Mucosa of descending colon (tissue), 3 donors: ENCODE data around the gene LHPP. TPM values are rescaled to one million over a fixed set of nuclear protein-coding genes. Genes with fewer than 3 reads are reported as not detected.
"Not testable (repeated sequence)": the region's sequence is repeated elsewhere in the genome, so short reads cannot be mapped to it uniquely, and the experiment has no call there.

Experiments used
- ATAC-seq: fragments of 200-7000 bp; cut with Tn5 transposase; one replicate; pipeline ENCODE4 v1.9.1; 2020; ENCODE audit warnings: mild to moderate bottlenecking, moderate library complexity
- DNase-seq, 3 donors: peaks; one replicate each; pipeline ENCODE4 v3.0.0-alpha.2; 2020
- H3K36me3 ChIP-seq: fragments of 200-600 bp; one replicate; pipeline ENCODE4 v1.8.0; 2021; ENCODE audit warnings: low read depth, mild to moderate bottlenecking
- H3K4me1 ChIP-seq: fragments of 200-600 bp; one replicate; pipeline ENCODE4 v1.8.0; 2021; ENCODE audit warnings: low read depth, mild to moderate bottlenecking
- H3K4me3 ChIP-seq: fragments of 200-600 bp; one replicate; pipeline ENCODE4 v1.8.0; 2021; ENCODE audit warnings: mild to moderate bottlenecking
- H3K9me3 ChIP-seq: fragments of 200-600 bp; one replicate; pipeline ENCODE4 v1.8.0; 2021; ENCODE audit warnings: mild to moderate bottlenecking
- CTCF ChIP-seq: fragments of 200-600 bp; IDR thresholded peaks from one replicate; pipeline ENCODE4 v1.8.0; 2022; ENCODE audit warnings: antibody characterized with exemption, mild to moderate bottlenecking
- intact Hi-C, 2 donors: fragments of 100-400 bp; cut with DNase I in 1 of 2; cut with micrococcal nuclease in 1 of 2; formaldehyde crosslinking; loops; one replicate each; pipeline versions ENCODE4 v1.11.0 to v1.11.1; 2022; cut with DNase I, micrococcal nuclease
- total RNA-seq, 3 donors: library from RNA; stranded (reverse); fragmentation: NEBNext Ultra II Directional in 2 of 3; extraction: Animal tissue kit (Norgen Biotek cat#: 25700) in 2 of 3; gene quantifications; one replicate each; pipeline versions ENCODE4 v1.2.1 to v1.2.4, GENCODE V29; 2021 to 2023
- donor health status: DM: no; HTN: no; CAD: no; lungs with moderate emphysema.
- donor health status: DM: no; HTN: no; CAD: no.
- donor health status: DM: no; HTN: yes; CAD: no.

LHPP gene
- total RNA-seq, 3 donors from 2014 or later, result 19.7 to 46.7 (median 26.5) TPM

- Histone ChIP-seq H3K36me3 (no peaks in the 10 kb centered on the region), H3K9me3 (no peaks in the 10 kb centered on the region), H3K4me1 (no peaks in the 10 kb centered on the region), H3K4me3 (no peak overlapping the region)
- DNase-seq (no peak), ATAC-seq (no peak)
- intact Hi-C loops, result no loop called here
- TF ChIP-seq CTCF, result no peak
Measured at GRCh38 chr10:124436191-124436638, 25.4 kb upstream of the LHPP start.

GRCh38 chr10:124441694-124442093 lies 19.9 kb upstream of the LHPP start:
- H3K36me3 ChIP-seq, H3K9me3 ChIP-seq, DNase-seq, H3K4me1 ChIP-seq, intact Hi-C loops, H3K4me3 ChIP-seq, ATAC-seq: not testable (repeated sequence)

GRCh38 chr10:124446830-124447750 lies 14.5 kb upstream of the LHPP start:
- DNase-seq (no peak), ATAC-seq (no peak)
- H3K4me3 ChIP-seq, result no peak overlapping the region
- no peaks in the 10 kb centered on the region for H3K9me3 ChIP-seq
- TF ChIP-seq CTCF, result no peak
- intact Hi-C loops, result no loop called here
- H3K36me3 ChIP-seq, result no peaks in the 10 kb centered on the region
- peaks cover 9% of the 10 kb centered on the region for H3K4me1 ChIP-seq

- DNase-seq, result no peak
Measured at GRCh38 chr10:124447751-124448466, 13.7 kb upstream of the LHPP start.

DNA sequence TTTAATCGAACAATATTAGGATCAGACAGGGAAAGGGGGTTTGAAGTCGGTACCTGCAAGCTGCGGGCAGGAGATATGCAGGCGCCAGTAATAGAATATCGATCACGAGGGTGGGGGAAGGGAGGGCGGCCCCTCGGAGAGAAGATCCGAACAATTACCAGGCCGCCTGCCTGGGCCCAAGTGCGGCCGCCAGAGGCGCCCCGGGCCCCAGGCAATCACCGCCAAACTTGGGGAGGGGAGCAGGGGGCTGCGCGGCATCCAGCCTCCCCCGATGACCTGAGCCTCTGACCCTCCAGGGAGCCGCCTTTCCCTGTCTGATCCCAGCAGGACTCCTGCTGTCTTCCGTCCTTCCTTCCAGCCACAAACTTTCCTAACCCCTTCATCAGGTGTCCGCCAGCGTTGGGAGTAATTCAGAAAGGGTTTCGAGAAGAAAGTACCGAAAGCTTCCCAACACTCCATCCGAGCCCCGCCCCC lies 12.9 kb upstream of the LHPP start:
- no peaks in the 10 kb centered on the region for H3K9me3 ChIP-seq
- intact Hi-C loops, result no loop called here
- no peak for TF ChIP-seq CTCF
- peaks cover 9% of the 10 kb centered on the region for H3K4me1 ChIP-seq
- H3K4me3 ChIP-seq, result no peak overlapping the region
- H3K36me3 ChIP-seq, result no peaks in the 10 kb centered on the region
- ATAC-seq (no peak), DNase-seq (no peak)

More at GRCh38 chr10:124447751-124448466, 13.7 kb upstream of the LHPP start:
- H3K36me3 ChIP-seq, result no peaks in the 10 kb centered on the region
- peaks cover 9% of the 10 kb centered on the region for H3K4me1 ChIP-seq
- H3K9me3 ChIP-seq, result no peaks in the 10 kb centered on the region
- intact Hi-C loops, result no loop called here
- no peak overlapping the region for H3K4me3 ChIP-seq
- TF ChIP-seq CTCF, result no peak
- peak; percentile 53 for ATAC-seq
